ENCODE results near the gene NKX6-2. TPM values are rescaled to one million over a fixed set of nuclear protein-coding genes. Genes with fewer than 3 reads are reported as not detected.

NKX6-2 gene
- total and polyA plus RNA-seq, 2 of the 8 experiments (the other 6 are each of a cell fraction or from before 2014, with no cell fraction given), result 0.06 TPM; not detected in 1

- Histone ChIP-seq H3K4ac (replicated peaks; ENCODE audit: insufficient read length, low read depth, low read length) (no peak overlapping the region), H3K27ac (ENCODE audit: low read depth, low read length) (no peak overlapping the region), H3K27me3 (replicated peaks in 1 of 4; ENCODE audit: control insufficient read depth in 3 of 4, extremely low read depth in 1 of 4, insufficient read depth in 3 of 4, low read length in 3 of 4) (no peaks in the 10 kb centered on the region), H4K8ac (ENCODE audit: extremely low read depth, insufficient read depth, low read length) (no peak overlapping the region), H2BK12ac (ENCODE audit: low read depth, low read length) (no peak overlapping the region), H3K4me3 (ENCODE audit: extremely low read depth in 1 of 4, insufficient read depth in 2 of 4, low read depth in 3 of 4, low read length in 4 of 4) (no peak overlapping the region), H2BK20ac (ENCODE audit: low read length) (no peak overlapping the region), H2BK120ac (replicated peaks; ENCODE audit: low read depth, low read length) (no peak overlapping the region), H3K79me1 (ENCODE audit: low read depth, low read length) (no peaks in the 10 kb centered on the region; the same call in 1 of the 2 replicates), H3K14ac (ENCODE audit: insufficient read length) (no peak overlapping the region), H2AFZ (ENCODE audit: low read length) (no peak overlapping the region), H4K5ac (ENCODE audit: insufficient read length, low read depth, low read length) (no peak overlapping the region), H3K9ac (replicated peaks in 1 of 4; ENCODE audit: extremely low read depth in 1 of 4, low read depth in 3 of 4, low read length in 3 of 4) (no peak overlapping the region), H2AK5ac (ENCODE audit: low read depth, low read length) (no peak overlapping the region), H3K9me3 (ENCODE audit: insufficient read depth in 2 of 2, low read depth in 1 of 2, low read length in 1 of 2) (peaks cover 12 to 40% of the 10 kb centered on the region in 2 experiments; a peak in 3 of 4 replicates), H3K23ac (ENCODE audit: insufficient read length) (no peak overlapping the region), H2BK5ac (ENCODE audit: low read depth, low read length) (no peak overlapping the region), H3K23me2 (ENCODE audit: low read depth, low read length) (peaks cover 6% of the 10 kb centered on the region; the same call in 1 of the 2 replicates), H3K79me2 (ENCODE audit: control insufficient read depth in 1 of 2, insufficient read depth in 2 of 2, low read length in 2 of 2) (no peaks in the 10 kb centered on the region), H4K91ac (replicated peaks; ENCODE audit: insufficient read length, low read length) (no peak overlapping the region), H3K4me2 (ENCODE audit: insufficient read depth in 1 of 2, low read depth in 2 of 2, low read length in 2 of 2) (no peak overlapping the region), H2BK15ac (ENCODE audit: low read length) (no peak overlapping the region), H3K36me3 (ENCODE audit: control insufficient read depth in 2 of 4, insufficient read depth in 4 of 4, low read length in 3 of 4) (no peaks in the 10 kb centered on the region), H3K4me1 (replicated peaks in 1 of 4; ENCODE audit: control insufficient read depth in 3 of 4, insufficient read depth in 4 of 4, low read length in 3 of 4) (no peaks in the 10 kb centered on the region), H4K20me1 (replicated peaks in 1 of 2; ENCODE audit: control insufficient read depth in 1 of 2, insufficient read depth in 2 of 2, low read length in 2 of 2) (no peaks in the 10 kb centered on the region), H3K18ac (ENCODE audit: extremely low read depth, low read length) (no peak overlapping the region), H3K56ac (replicated peaks; ENCODE audit: insufficient read length, low read depth, low read length) (no peak overlapping the region)
- TF ChIP-seq TCF12 (IDR thresholded peaks at IDR 0.05; ENCODE audit: low read depth, low read length), result no peak
- no peak for TF ChIP-seq HDAC2 (IDR thresholded peaks at IDR 0.05; ENCODE audit: borderline replicate concordance in 1 of 2, low read depth in 2 of 2, low read length in 2 of 2)
- no peak for TF ChIP-seq SIN3A (conservative IDR thresholded peaks at IDR 0.05 in 1 of 2, IDR thresholded peaks at IDR 0.05 in 1 of 2; ENCODE audit: low read depth in 1 of 2, low read length in 2 of 2)
- TF ChIP-seq CBX5 (IDR thresholded peaks at IDR 0.05; ENCODE audit: low read depth, low read length), result no peak
- TF ChIP-seq POLR2AphosphoS5 (IDR thresholded peaks at IDR 0.05; ENCODE audit: low read depth, low read length), result no peak
- no peak for TF ChIP-seq ATF2 (IDR thresholded peaks at IDR 0.05; ENCODE audit: low read length)
- ChIA-PET POLR2A (ENCODE audit: partially characterized antibody) (interaction anchor here (0.6 kb wide), 1 partner anchor 281 kb away, joined by 3 read pairs; no protein-coding TSS in a partner anchor), CTCF (ENCODE audit: partially characterized antibody) (interaction anchor here (1.1 kb wide), 1 partner anchor 17 kb away, joined by 3 read pairs; no protein-coding TSS in a partner anchor)
- 92% methylated on average over 13 of the region's 13 CpGs; no CpG with 5 or more reads in 1 of the 2 experiments for WGBS, 2 experiments (ENCODE audit: extremely low coverage in 1 of 2, insufficient coverage in 1 of 2, insufficient read length in 1 of 2, insufficient replicate concordance in 2 of 2, low coverage in 1 of 2, low lambda C conversion rate in 2 of 2, missing lambda C conversion rate in 1 of 2)
- DNase-seq (ENCODE audit: low read depth in 1 of 2, low spot score in 2 of 2) (no peak), FAIRE-seq (no peak)
Measured at GRCh38 chr10:132820056-132820455, 34.1 kb upstream of the NKX6-2 start.

All from H1 (cell line).